NCI-H1694 (cell line): ENCODE data around the gene MGAT4A.

Experiments used
- DNase-seq: peaks from one replicate; lab custom pipeline; 2025; lab: John Stamatoyannopoulos, UW

Gene MGAT4A

DNA sequence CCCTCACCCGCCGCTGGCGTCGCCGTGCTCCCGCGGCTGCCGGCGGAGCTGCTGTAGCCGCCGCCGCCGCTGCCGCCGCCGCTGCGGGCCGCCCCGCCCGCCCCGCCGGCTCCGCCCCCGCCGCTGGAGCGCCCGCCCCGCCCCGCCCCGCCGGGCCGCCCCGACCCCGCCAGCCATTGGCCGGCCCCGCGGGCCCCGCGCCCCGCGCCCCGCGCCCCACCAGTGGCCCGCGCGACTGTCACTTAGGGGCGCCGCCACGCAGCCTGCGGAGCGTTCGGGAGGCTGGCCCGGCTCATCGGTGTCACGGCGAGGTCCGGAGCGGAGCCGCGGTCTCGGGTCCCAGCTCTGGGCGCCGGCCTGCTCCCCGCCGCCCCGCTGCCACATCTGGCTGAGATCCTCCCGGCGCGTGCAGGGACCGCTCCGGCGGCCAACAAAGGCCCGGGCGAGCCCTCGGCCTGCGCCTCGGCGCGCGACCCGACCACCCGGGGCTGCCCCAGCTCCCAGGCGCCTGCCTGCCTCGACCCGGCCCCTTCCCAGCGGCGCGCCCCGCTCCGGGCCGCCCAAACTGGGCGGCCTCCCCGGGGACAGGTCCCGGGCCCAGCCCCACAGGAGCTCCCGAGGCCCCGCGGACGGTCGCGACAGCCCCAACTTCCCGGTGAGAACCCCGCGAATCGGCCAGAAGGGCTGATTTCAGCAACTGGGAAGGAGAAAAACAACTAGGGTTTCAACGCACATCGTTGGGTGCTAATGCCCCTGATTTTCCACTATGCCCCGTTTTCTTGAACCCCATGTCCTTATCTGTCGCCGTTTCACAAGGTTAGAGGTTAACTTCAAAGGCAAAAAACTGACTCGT, at the start of gene MGAT4A:
MGAT4A (minus strand) TSS at position 92 of the 853 bp plus-strand sequence. CDS start 4,800 bp downstream, outside the sequence.
- DNase-seq = no peak

DNA sequence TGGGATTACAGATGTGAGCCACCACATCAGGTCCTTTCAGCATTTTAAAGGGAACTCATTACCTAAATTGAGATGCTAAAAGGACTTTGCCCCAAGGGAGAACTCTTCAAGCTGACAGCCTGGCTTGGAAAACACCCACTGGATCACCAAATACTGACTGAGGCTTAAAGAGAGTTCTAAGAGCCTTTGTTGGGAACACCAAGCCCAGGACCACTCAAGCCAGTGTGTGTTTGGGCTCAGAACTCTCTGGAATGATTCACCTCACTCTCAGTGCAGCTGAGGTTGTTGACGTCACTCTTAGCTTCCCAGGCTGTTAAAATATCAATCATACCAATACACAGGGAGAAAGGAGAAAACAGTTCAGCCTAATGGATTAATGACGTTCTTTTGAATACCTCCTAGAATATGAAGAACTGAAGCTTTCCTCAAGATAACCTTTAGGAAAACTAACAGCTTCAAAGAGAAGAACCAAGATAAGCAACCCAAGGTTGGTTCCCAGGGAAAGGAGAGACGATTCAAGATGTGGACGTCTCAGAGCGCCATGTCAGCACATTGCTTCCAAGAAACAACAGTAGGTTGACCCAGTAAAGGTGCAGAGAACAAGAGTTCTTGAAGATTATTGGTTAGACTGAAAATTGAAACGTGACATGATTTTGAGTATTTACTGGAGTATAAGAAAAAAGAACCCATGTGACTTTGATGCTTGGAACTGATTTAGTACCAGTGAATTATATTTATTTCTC, 48.0 kb upstream of the MGAT4A start:
- no peak for DNase-seq

DNA sequence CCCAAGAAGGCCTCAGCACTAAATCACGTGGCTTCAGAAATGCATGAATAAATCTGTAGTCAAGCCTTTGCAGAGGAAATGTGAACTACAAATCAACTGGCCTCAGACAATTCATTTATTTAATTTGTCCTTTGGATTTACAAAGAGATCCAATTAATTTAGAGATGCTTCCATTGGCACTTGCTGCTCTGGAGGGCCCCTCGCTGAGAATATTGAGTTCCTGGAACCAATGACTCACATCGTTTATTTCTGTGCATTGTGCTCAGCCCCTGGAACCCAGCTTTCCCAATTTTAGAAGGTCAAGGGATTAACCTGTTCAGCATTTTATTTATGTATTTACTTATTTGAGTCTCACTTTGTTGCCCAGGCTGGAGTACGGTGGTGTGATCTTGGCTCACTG, 47.2 kb upstream of the MGAT4A start:
- DNase-seq = no peak

DNA sequence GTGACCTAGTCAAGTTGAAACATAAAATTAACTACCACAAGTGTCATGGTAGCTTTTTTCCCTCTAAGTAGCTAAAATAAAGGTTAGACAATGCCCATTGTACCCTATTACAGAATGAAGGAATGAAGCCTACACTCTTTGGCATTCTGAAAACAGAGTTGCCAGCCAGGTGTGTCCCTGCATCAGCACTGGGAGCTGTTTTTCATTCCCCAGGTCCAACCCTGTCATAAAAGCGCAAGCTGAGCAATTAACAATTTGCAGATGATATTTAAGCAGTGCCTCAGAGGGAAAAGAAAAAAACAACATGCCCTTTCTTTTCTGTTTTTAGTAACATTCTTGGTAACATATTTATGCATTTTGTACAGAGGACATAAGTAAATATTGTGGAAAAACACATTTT, 46.8 kb upstream of the MGAT4A start:
- no peak for DNase-seq

DNA sequence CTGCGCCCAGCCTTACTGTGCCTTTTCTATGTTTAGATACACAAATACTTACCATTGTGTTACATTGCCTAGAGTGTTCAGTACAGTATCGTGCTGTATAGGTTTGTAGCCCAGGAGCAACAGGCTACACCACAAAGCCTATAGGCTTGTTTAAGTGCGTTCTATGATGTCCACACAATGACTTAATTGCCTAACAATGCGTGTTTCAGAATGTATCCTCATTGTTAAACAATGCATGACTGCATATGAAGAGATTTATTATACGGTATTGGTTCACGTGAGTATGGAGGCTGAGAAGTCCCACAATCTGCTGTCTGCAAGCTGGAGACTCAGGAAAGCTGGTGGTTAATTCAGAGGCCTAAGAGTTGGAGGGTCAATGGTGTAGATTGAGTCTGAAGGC, 46.1 kb upstream of the MGAT4A start:
- DNase-seq = no peak

DNA sequence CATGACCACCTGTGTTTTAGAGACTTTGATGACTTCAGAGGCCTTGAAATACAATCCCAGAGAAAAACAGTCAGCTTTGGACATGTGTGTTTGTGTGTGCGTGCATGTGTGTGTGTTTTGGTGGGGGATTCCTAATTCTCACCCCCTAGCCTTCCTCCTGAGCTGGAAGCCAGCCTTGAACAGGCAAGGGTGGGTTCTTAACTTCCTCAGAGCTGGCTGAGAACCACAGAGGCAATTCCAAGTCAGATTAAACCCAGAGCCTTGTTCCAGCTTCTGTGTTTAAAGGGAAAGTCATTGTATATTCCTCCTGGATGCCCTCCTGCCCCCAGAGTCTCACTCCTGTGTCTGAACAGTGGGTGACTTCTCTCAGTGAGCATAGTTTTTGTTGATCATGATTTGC, 45.2 kb upstream of the MGAT4A start:
- no peak for DNase-seq

DNA sequence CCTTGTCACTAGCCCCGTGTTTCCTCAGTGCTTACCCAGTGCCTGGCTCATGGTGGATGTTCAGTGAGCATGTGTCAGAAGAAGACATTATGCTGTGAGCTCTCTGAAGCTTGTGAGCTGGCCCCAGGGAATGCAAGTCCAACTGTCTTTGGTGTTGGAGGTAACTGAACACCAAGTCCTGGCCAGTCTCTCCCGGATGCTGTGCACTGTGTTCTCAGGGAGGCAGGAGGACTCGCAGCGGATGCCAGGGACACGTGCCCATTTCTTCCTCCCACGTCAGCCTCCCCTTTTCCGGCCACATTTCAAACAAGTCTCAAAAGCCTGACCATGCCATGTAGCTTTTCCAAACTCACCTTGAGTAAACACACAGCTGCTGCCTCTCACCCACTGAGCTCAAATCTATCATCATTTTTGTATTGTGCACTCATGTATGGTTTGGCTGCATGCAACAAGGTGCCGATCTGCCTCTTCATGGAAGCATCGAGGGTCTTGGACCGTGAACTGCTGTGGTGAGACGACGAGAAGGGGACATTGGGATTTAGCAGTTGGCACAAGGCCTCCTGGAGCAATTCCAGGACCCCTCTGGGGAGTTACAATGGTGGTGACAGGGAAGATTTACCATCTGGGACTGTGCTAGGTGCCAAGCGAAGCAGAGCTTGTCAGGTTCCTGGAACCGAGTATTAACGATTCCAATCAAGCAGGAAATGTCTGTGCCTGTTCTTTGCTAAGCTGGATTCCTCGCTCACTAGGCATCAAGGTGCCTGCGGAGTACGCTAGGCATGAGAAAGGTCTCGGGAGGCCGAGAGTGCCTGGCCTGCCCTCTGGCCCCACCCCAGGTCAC, 44.4 kb upstream of the MGAT4A start:
- peak; percentile 97 for DNase-seq

DNA sequence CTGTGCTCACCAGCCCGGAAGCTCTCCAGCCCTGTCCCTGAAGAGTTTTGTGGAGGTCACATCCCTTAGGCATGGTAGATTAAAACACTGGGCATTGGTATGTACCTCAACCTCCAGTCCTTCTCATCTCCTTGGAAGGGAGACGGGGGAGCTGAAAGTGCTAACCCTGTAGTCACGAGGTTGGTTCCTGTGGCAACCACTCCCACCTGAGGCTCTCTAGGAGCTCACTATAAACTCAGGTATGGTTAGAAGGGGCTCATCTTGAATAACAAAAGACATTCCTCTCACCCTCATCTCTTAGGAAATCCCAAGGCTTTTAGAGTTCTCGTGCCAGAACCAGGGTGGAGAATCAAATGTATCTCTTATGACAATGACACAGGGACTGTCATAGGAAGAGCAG, 43.0 kb upstream of the MGAT4A start:
- DNase-seq = no peak

DNA sequence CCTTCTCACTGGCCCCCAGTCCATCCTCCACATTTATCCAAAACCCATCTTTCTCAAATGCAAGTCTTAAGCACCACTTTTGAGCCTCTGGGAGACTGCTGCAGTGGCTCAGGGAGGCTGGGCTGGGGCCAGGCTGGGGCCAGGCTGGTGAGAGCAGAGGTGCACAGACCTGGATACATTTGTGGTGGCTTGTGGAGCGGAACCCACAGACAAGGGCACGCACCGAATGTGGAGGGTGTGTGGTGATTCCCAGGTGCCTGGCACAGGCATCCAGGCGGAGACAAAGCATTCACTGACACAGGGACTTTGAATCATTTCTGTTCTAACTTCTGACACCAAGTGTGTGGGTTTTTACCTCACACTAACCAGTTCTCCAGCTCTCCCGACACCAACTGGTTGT, 42.2 kb upstream of the MGAT4A start:
- DNase-seq = no peak

DNA sequence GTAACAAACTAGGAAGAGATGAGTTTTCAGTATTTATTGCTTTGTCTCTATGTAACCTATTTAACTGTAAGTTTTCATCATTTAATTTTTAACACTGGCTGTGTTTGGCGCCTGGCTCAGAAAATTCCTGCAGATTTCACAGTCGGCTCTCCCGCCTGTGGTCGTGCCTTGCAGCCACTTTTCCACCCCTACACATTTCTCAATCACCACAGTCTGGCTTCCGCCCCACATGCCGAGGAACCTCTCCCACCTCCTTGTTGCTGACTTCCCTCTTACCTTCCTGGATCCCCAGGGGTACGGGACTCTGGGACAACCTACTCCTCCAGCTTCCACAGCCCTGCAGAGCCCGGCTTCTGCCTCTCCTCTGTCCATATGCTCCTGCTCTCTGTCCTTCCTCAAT, 41.6 kb upstream of the MGAT4A start:
- DNase-seq = no peak

DNA sequence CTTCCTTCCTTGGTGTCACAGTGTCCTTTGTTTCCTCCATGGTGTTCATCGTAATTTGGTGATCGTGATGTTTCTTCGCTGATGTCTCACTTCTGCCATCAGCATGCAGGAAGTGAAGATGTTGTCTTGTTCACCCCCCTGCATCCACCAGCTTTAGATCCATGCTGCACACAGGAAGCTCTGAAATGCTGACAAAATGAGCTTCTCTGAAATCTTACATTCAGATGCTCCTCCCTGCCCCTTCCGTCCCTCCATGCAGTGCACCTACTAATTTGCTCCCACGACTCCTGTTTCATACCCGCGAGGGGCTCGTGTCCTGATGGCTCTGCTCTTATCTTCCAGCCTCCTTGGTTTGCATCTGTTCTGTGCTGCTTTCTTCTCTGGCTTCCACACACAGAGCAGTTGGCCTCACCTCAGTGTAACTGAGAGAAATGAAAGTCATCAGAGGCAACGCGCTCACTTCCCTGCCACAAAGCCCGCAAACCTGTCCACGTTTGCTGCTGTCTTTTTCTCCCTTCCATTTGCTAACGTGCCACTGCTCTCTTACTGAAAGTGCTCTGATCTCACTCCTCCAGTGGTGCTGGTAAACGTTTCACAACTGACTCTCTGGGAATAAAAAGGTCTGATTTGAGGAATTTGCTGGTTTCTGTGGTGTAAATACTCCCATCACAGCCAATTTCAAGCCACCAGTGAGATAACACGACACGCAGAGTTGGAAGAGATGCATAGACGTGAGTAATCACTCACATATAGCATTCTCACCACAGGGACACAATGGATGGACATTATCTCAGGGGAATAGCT, 41.0 kb upstream of the MGAT4A start:
- no peak for DNase-seq

DNA sequence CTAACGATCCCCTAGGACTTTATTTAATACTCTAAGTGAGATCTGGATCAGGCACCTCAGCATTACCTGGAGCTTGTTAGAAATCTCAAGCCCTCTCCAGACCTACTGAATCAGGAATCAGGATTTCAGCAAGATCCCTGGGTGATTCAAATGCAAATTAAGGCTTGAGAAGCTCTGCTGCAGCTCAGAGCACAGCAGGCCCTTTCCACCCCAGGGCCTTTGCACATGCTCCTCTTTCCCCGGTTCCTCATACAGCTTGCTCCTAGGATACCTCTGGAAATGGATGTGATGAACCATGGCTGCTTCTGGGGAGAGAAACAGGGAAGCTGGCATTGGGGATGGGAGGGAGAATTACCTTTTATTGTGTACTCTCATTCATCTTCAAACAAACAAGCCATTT, 40.3 kb upstream of the MGAT4A start:
- no peak for DNase-seq

DNA sequence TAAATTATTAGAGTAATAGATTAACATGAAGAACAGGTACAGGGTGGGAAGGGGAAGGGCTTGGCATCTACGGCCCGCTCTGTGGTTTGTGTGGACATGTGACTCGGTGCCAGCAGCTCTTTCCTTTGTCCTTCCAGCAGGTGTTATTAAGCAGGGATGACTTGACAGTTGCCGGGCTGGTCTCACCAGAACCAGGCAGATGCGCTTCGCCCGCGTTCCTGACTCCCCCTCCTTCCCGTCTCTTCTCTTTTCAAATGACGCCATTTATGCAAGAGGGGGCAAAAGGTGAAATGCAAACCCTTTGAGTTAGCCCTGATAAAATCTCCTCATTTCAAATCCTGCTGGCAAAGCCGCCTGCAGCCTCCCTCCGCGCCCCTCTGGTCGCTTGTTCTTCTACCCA, 38.9 kb upstream of the MGAT4A start:
- DNase-seq = no peak

DNA sequence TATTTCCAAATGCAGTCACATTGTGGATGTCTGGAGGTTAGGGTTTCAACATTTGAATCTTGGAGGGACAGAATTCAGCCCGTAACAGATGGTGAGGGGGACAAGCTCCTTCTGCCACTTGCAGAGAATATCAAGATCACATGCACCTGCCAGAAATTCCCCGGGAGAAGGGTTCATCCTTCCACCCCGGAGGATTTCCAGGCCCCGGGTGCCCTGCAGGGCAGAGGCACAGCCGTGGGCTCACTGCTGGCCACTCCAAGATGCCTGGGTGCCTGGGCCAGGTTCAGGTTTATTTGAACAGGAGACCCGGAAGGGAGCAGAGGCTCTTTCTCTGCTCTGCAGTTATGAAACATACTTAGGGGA, 38.2 kb upstream of the MGAT4A start:
- no peak for DNase-seq

DNA sequence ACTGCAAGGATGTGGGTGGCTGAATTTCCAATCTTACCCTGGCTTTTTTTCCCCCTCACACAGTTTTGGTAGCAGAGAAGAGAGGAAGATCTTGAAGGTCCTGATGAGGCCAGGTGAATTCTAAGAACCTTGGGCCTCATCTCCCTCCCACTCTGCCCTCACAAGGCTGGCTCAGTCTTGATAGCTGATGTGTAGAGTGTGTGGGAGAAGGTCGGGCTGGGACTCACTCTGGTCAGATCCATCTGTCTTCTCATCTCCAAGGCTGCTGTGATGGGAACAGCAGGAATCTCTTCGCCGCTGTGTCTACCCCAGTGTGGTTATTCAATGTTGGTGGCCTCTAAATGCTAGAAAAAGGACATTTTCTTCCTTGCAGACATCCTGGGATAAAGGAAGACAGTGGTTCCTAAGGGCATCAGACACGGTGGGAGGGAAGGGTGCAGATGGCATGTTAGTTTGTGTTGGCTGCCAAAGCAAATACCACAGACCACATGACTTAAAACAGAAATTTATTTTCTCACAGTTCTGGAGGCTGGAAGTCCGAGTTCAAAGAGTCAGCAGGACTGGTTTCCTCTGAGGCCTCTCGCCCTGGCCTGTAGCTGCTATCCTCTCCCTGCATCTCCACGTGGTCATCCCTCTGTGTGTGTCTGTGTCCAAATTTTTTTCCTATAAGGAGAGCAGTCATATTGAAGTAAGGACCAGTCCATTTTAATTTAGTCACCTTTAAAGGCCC, 37.6 kb upstream of the MGAT4A start:
- DNase-seq = peak; percentile 50

DNA sequence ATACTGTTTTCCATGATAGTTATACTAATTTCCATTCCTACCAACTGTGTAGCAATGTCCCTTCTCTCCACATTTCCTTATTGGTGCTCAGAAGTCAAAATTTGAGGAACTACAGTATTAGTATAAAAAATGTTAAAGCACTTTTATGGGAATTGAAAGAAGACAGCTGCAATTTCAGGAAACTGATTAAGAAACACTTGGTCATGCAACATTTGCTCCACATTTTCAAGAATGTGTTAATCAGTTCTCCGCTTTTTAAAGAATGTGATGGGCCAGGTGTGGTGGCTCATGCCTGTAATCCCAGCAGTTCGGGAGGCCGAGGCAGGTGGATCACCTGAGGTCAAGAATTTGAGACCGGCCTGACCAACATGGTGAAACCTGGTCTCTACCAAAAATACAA, 33.6 kb upstream of the MGAT4A start:
- DNase-seq = no peak

DNA sequence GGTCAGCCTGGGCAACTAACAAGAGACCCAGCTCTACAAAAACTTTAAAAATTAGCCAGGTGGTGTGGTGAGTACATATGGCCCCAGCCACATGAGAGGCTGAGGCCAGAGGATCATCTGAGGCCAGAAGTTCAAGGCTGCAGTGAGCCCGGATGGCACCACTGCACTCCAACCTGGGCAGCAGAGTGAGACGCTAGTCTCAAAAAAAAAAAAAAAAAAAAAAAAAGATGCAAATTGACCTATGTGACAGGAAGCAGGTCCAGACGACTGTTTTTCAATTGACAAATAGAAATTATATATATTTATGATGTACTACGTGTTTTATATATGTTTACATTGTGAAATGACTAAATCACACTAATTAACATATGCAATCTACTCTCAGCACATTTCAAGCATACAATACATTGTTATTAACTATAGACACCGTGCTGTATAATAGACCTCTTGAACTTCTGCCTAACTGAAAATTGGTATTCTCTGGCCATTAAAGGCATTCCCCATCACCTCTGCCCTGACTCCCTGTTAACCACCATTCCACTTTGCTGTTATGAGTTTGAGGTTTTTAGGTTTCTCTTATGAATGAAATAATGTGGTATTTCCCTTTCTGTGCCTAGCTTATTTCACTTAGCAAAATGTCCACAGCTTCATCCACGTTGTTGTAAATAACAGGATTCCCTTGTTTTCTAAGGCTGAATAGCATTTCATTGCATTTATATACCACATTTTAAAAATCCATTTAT, 32.4 kb upstream of the MGAT4A start:
- no peak for DNase-seq

DNA sequence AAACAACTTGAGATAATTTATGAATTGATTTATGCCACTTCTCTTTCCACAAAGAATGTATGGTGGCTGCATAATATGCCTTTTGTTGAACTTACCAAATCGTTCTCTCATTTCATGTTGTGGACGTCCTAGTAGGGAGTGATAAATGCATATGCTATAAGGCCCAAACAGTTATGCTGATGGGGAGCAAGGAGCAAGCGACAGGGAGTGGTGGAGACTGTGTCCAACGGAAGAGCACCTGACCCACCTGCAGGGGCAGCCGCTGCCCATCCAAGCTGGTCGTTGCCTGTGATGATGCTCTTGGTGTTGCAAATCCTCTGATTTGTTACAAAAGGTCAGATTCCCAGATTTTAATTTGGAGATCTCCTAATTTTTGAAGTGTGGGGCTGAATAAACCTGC, 31.0 kb upstream of the MGAT4A start:
- no peak for DNase-seq

DNA sequence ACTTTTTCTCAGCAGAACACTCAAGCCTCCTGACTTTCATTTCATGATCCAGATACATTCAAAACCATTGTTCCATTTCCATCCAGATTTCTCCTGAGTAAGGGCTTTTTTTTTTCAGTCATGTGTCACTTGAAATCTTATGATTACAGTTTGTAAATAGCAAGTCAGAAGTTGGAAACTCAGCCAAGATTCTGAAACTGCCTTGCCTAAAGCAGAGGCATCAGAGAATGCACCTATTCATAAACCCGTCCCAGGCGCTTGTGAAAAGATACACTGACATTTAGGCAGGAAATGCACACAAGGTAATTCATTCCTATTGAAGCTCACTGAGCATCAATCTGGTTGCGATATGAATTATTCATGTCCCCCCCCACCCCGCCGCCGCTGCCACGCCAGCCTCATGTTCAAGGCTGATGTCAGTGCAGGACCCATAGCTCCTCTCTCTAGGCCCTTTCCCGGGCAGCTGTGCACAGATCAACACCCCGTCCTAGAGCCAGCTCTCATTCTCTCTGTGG, 30.4 kb upstream of the MGAT4A start:
- DNase-seq = no peak
